ENCODE measurements around the gene KDM4B.
"Not testable (repeated sequence)": the region's sequence is repeated elsewhere in the genome, so short reads cannot be mapped to it uniquely, and the experiment has no call there.

DNA sequence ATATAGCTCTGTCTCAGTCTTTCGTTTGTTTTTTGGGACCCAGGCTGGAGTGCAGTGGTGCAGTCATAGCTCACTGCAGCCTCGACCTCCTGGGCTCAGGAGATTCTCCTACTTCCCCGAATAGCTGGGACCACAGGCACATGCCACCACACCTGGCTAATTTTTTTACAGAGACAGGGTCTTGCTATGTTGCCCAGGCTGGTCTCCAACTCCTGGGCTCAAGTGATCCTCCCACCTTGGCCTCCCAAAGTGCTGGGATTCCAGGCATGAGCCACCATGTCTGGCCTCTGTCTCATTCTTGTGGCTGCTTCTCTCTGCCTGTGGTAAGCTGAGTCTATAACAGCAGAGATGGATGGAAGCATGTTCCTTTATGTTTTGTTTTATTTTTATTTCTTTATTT lies 226.7 kb downstream of the KDM4B start:
- TF ChIP-seq, protein P1, sequence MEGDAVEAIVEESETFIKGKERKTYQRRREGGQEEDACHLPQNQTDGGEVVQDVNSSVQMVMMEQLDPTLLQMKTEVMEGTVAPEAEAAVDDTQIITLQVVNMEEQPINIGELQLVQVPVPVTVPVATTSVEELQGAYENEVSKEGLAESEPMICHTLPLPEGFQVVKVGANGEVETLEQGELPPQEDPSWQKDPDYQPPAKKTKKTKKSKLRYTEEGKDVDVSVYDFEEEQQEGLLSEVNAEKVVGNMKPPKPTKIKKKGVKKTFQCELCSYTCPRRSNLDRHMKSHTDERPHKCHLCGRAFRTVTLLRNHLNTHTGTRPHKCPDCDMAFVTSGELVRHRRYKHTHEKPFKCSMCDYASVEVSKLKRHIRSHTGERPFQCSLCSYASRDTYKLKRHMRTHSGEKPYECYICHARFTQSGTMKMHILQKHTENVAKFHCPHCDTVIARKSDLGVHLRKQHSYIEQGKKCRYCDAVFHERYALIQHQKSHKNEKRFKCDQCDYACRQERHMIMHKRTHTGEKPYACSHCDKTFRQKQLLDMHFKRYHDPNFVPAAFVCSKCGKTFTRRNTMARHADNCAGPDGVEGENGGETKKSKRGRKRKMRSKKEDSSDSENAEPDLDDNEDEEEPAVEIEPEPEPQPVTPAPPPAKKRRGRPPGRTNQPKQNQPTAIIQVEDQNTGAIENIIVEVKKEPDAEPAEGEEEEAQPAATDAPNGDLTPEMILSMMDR (IDR thresholded peaks at IDR 0.05), result not testable (repeated sequence)
- TF ChIP-seq POLR2A (IDR thresholded peaks at IDR 0.05), result not testable (repeated sequence)

Measured in Peyer's patch (tissue), 4 donors.